RKO (cell line): ENCODE data around the gene IQGAP3.
A peak's percentile ranks its signal among the peaks of the same experiment; 100 is the strongest.

Experiments
- DNase-seq: peaks from one replicate; pipeline ENCODE4 v3.0.0-alpha.2; 2016; ENCODE audit warnings: low spot score

The IQGAP3 gene

GRCh38 chr1:156481527-156481926 lies 90.8 kb downstream of the IQGAP3 start:
- DNase-seq, result no peak

- no peak for DNase-seq
Observed at GRCh38 chr1:156480411-156481192, 91.8 kb downstream of the IQGAP3 start.

- no peak for DNase-seq
Observed at GRCh38 chr1:156480016-156480370, 92.4 kb downstream of the IQGAP3 start.

- DNase-seq, result no peak
Observed at GRCh38 chr1:156479093-156480015, 93.0 kb downstream of the IQGAP3 start.

GRCh38 chr1:156478250-156478627 lies 94.1 kb downstream of the IQGAP3 start:
- no peak for DNase-seq

GRCh38 chr1:156477526-156478249 lies 94.7 kb downstream of the IQGAP3 start:
- no peak for DNase-seq

- DNase-seq, result peak; percentile 18
Observed at GRCh38 chr1:156476501-156477298, 95.7 kb downstream of the IQGAP3 start.

- DNase-seq, result no peak
Observed at GRCh38 chr1:156475568-156476500, 96.5 kb downstream of the IQGAP3 start.
